HG03108 (cell line): ENCODE data around the gene CEP55.
"Not testable (repeated sequence)": the region's sequence is repeated elsewhere in the genome, so short reads cannot be mapped to it uniquely, and the experiment has no call there.

Experiments used
- ATAC-seq: cut with Tn5 transposase; IDR thresholded peaks from one replicate; pipeline ENCODE4 v1.9.1; 2021; ENCODE audit warnings: moderate library complexity; ENCODE audit not compliant: unreplicated experiment

The CEP55 gene

DNA sequence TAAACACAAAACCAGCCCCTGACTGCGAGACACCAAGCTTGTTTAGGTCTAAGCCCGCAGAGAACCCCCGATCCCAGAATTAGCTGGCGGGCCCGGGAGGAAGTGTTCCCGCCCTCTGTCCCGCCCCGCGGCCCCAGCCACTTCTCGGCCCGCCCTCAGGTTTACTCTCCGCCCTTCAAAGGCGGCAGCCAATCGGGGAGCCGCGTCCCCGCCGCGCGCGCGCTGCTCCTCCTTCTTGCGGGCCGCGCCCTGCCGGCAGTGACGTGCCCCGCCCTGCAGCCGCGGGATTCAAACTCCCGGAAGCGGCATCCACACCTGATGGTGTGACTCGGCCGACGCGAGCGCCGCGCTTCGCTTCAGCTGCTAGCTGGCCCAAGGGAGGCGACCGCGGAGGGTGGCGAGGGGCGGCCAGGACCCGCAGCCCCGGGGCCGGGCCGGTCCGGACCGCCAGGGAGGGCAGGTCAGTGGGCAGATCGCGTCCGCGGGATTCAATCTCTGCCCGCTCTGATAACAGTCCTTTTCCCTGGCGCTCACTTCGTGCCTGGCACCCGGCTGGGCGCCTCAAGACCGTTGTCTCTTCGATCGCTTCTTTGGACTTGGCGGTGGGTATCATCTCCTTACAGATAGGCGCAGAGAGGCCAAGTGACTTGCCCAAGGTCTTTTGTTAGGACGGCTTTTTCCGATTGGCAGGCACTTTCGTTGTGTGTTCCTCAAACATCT lies at the start of gene CEP55:
Gene CEP55 (plus strand): TSS at position 291 of the 720 bp plus-strand sequence. CDS start 3,440 bp downstream, outside the sequence.
- peak; percentile 99 for ATAC-seq

DNA sequence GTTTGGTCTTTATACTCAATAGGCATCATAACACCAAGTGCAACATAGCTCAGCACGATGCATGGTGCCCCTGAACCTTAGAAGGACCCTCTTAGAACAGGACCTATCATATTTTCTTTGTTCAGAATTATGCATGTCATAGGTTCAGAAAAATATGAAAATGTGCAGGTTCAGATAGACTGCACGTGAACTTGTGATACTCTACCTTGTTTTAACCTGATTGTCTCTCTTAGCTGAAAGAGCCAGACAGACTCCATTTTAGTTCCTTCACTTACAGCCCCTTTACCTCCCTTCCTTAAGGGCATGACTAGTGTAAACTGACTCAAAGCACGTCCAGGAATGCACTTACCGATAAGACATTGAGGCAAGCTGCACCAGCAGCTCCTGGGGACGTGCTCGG lies 49.4 kb upstream of the CEP55 start:
- no peak for ATAC-seq

DNA sequence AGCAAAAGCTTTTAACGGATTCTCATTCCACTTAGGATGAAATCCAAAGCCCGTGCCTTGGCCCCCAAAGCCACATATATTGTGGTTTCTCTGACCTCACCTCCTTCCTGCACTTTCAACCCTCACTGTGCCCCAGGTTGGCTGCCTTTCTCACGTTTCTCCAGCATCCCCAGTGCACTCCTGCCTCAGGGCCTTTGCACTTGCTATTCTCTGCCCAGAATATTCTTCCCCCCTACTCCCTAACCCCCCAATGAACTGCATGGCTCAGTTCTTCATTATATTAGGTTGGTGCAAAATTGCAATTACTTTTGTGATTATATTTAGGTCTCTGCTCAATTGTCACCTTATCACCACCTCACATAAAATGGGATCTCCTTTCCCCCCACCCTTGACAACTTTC lies 48.4 kb upstream of the CEP55 start:
- ATAC-seq: no peak

DNA sequence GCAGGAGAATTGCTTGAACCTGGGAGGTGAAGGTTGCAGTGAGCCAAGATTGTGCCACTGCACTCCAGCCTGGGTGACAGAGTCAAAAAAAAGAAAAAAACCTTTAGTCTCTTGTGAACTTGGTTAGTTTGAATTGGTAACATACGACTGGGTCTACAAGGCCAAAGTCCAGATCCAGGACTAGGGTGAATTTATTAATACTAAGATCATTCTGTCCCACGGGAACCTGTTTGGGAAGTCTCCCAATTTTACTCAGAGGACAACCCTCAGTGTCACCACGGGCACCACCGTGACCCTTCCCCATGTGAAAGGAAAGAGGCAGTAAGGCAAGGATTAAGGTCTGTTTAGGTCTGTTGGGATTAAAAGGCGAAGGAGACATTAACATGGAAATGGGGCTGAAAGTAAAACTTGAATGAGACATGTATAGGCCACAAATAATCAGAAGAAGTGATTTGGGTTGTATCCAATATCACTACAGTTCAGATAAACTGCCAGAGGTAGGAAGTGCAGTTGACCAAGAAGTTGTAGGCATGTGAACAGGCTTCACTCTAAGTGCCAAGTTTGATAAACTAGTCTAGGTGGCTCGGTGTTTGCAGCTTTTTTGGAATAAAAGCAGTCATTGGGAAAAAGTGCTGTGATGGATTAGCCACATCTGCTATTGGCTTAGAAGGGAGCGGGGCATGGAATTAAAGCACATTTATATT lies 45.0 kb upstream of the CEP55 start:
- ATAC-seq: no peak

DNA sequence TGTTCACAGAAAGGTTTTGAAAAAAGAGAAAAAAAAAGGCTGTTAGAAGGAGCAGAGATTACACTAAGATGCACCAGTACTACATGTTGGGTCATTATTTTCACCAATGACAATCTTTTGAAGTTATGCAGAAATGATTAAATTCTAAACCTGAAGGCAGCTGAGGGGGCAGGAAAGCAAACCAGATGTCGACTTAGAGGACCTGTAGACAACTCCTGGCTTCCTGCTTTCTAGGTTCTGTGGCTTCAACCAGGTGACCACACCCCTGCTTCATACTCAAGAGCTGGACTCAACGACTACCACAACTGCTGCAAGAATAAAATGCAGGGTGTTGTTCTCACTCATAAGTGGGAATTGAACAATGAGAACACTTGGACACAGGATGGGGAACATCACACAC lies 44.3 kb upstream of the CEP55 start:
- no peak for ATAC-seq

DNA sequence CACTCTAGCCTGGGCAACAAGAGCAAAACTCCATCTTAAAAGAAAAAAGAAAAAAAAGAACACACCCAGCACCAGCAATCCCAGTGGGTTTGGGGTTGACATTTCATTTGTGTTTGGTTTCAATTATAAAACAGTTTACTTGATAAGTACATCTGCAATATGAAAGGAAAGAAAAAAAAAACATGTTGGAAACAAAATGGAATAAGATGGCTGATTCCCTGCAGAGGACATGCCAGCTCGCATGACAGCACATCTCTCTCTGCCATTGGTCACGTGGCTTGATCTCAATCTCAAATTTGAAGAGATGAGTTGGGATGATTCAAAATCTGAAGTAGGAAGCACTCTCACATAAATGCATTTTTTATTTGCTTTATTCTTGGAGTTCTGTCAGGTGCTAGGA lies 42.3 kb upstream of the CEP55 start:
- no peak for ATAC-seq

DNA sequence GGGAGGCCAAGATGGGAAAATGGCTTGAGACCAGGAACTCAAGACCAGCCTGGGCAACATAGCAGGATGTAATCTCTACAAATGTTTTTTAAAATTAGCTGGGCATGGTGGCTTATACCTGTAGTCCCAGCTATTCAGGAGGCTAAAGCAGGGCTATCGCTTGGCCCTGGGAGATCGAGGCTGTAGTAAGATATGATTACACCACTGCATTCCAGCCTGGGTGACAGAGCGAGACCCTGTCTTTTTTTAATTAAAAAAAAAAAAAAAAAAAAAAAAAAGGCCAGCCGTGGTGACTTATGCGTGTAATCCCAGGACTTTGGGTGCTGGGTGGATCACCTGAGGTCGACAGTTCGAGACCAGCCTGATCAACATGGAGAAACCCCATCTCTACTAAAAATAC lies 41.7 kb upstream of the CEP55 start:
- no peak for ATAC-seq

DNA sequence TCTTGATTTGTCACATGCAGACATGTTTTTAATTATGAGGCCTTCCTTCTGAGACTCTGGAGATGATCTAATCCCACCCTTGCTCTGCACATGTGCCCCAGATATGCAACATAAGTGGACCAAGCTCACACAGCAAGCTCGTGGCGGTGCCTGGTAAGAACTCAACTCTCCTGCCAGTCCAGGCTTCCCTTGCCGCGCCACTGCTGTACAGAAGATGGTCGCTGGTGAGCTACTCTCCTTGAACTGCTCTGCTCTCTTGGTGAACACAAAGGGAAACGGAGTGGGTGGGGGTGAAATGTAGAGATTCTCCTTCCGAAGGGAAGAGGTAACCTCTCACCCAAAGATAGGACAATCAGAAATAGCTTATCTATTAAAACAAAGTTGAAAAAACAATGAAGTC lies 39.9 kb upstream of the CEP55 start:
- ATAC-seq: no peak

DNA sequence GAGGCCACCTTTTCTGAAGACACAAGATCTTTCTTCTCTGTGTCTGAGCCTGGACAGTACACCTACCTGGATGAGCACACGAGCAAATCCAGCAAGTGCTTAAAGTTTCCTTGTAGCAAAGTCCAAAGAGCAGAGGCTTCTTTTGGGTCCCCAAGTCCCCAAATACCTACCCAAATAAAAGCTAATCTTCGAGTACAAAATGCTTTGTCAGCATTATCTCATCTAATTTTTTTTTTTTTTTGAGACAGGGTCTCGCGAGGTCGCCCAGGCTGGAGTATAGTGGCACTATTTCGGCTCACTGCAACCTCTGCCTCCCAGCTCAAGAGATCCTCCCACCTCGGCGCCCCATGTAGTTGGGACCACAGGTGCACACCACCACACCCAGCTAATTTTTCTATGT lies 38.9 kb upstream of the CEP55 start:
- no peak for ATAC-seq

DNA sequence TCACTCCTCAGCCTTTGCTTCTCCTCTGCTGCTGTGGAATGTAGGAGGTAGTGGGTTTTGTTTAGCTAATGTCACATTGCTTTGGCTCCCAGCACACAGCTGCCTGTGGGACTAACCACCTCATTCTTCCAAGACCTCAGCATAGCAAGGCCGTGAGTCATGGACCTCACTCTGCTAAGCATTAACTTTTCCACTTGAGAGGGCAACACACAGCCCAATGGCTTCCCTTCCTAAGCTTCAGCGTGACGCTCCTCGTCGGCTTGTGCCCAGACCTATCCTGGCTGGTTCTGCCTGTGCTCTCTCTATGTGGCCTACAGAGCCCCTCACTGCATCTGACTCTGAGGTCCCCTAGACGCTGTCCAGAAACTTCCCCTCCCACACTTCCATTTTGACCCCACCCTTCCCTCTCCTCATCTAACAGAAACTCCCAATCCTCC lies 37.6 kb upstream of the CEP55 start:
- ATAC-seq: no peak

DNA sequence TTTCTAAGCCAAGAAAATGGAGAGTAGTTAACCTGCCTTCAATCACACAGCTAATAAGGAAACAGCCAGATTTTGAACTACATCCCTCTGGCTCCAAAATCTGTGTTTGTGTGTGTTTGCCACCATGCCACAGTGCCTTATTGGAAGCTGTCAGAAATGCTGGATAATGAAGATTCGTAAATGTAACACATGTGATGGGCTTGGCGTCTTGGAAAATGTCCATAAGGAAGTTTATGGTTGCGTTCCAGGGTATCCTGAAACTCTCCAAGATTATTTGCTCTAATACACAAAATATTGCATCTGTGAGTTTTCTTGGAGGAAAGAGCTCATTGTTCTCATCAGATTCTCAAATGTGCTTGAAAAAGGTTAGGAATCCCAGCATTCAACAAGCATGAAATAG lies 36.9 kb upstream of the CEP55 start:
- no peak for ATAC-seq

DNA sequence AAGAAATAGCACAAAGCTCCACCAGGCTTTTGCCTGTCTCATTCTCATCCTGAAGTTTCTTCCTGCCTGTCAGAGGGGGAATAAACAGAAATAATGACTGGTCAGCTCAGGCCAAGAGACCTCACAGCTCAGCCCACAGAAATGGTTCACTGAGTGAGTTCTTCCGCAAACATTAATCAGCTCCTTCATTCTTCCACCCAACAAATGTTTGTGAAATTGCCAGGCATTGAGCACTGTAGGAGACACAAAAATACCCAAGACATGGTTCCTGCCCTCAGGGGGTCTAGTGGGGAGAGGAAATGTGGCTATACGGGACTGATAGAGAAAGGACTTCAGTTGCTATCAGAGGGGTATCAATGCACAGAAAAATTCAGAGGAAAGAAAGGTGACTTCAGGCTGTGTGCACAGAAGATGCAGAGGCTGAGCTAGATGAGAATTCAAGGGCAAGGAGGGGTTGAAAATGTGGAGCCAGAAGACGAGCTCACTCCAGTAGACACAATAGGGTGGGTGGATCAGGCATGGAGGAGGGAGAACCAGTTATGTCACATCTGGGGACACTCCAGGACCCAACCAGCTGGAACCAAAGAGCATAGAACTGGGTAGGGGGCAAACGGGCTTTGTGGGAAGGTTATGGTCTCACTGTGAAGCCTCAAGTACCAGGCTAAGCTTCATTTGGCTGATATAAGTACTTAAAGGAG lies 35.2 kb upstream of the CEP55 start:
- no peak for ATAC-seq

DNA sequence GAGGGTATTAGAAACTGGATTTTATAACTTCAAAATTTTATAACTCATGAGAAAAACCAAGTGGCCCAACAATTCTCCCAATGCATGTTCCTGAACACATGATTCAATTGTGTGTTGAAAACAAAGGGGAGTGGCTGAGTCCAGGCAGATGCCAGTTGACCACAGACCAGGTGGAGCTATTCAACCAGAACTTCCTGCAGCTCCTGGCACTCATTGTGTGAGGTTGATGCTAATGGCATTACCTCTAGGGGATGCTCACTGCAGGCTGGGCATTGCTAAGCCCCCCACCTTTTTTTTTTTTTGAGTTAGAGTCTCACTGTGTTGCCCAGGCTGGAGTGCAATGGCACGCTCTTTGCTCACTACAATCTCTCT lies 34.6 kb upstream of the CEP55 start:
- ATAC-seq: no peak

DNA sequence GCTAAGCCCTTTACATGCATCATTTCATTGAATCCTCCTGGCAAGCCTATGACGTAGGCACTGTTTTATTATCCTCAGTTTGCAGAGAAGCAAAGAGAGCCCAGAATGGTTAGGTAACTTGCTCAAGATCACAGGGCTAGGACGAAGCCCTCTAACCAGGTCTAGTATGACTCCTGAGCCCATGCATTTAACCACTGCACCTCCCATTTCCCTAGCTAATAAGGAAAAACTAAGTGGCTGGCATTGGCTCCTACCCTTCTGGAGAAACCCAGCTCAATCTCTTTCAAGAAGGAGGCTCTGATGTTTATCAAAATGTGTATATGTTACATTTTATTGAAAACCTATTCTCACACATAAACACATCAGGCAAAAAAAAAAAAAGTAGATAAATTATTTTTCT lies 34.0 kb upstream of the CEP55 start:
- no peak for ATAC-seq

DNA sequence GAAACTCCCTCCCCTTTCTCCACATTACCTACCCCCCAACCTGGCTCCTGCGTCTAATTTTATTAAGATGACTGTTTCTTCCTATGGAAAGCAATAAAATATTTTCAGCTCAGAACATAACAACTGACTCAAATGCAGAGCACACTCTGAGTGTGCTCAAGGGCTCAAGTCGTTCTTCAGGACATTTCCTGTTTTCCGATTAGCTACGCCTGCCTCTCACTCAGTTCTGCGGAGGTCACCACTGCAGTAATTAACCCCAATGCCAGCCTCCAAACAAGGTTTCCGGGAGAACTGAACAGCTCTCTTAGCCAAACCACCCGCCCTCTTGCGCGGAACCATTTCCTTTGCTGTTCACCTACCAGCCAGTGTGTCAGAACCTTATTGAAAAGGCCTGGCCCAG lies 33.5 kb upstream of the CEP55 start:
- ATAC-seq: no peak

DNA sequence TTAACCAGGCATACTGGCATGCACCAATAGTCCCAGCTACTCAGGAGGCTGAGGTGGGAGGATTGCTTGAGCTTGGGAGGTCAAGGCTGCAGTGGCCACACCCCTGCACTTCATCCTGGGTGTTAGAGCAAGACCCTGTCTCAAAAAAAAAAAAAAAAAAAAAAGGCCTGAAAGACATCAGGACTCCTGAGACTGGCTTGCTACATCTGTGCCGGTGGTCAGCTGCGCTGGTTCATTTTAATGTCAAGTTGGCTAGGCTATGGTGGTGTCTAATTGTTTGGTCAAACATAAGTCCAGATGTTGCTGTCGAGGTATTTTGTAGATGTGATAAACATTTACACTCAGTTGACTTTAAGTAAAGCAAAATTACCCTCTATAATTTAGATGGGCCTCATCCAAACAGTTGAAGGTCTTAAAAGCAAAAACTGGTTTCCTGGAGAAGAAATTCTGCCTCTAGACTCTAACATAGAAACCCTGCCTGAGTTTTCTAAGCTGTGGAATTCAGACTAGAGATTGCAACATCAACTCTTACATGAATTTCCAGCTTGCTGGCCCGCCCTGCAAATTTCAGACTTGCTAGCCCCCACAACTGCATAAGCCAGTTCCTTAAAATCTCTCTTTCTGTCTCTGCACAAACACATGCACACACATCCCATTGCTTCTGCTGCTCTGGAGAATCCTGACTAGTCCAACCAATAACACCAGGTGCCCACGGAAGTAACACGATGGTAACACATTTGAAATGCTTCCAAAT lies 32.5 kb upstream of the CEP55 start:
- no peak for ATAC-seq

DNA sequence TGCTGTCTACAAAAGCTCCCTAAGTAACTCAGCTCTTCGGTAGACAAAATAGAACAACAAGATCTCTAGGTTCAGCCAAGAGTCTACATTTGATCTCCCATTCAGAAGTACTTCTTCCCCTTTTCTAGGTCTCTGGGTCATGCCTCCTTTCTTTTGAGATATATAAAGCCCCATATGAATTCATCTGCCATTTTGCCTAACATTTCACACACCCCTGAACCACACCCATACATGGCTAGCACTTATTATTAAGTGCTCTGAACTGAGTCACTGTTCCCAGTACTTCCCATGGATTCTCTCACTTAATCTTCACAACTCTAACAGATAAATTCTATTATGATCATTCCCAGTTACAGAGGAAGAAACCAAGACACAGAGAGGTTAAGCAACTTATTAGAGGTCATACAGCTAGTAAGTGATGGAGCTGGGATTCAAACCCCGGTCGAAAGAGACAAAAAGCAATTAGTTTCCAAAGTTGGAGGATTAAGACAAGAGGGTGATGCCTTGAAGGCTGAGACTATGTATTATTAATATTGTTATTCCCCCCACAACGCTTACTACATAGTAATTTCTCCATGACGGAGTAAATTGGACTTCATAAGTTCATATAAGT lies 31.5 kb upstream of the CEP55 start:
- no peak for ATAC-seq

DNA sequence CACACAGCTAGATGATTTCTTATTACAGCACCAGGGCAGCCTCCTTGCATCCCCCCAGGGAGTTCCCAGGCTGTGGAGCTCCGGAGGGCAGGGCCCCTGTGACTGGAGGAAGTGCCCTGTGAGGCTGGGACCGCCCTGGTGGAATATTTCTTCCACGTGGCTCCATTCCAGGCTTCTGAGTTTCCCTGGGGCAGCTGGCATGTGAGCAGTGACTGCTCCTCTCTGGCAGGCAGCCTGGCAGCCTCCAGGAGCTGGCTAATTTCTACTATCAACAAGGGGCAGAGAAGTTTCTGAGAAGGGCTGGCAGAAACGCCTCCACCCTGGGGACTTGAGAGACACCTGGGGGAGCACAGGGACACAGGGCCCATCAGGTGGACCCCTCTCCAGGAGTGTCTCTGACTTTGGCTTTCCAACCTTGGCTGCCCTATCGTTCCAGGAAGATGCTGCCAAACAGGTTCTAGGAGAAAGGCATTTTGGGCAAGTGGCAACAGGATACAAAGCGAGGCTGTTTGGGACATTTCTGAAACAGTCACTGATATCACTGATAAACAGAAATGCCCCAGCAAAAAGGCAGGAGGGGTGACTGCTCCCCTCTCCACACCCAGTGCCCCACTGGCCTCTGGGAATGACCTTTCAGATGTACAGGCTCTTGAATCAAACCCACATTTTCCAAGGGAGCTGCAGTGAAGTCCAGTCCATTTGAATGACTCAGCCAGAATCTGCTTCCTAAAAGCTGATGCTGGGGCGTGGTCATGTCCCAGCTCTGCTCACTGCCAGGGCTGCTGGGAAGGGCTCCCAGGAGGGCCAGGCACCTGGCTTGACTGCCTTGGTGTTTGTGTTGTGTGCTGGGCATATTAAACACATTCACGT lies 30.4 kb upstream of the CEP55 start:
- no peak for ATAC-seq

DNA sequence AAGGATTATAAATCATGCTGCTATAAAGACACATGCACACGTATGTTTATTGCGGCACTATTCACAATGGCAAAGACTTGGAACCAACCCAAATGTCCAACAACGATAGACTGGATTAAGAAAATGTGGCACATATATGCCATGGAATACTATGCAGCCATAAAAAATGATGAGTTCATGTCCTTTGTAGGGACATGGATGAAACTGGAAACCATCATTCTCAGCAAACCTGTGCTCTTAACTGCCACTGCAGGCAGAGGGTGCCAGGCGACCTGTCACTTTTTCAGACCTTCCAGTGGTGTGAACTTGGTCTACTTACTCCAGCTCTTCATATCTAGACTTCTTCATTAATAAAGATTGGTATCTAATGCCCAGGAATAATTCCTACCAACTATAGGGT lies 28.8 kb upstream of the CEP55 start:
- not testable (repeated sequence) for ATAC-seq
